ENCODE measurements around the gene SLC49A4. TPM values are rescaled to one million over a fixed set of nuclear protein-coding genes. Genes with fewer than 3 reads are reported as not detected.

Gene SLC49A4
- total RNA-seq, 1 experiment from 2014 or later: 10.2 TPM

GRCh38 chr3:122824465-122825381 is 29.9 kb downstream of the SLC49A4 start (continued):
- TF ChIP-seq NR3C1 (CRISPR knock-in tag; conservative IDR thresholded peaks at IDR 0.05; ENCODE audit: low read depth) (no peak), CBFB (CRISPR knock-in tag; IDR thresholded peaks at IDR 0.05; ENCODE audit: low read depth) (no peak), USF1 (CRISPR knock-in tag; IDR thresholded peaks at IDR 0.05) (no peak), AR (CRISPR knock-in tag; IDR thresholded peaks at IDR 0.05) (no peak), ZNF423 (CRISPR knock-in tag; IDR thresholded peaks at IDR 0.05) (no peak), ATF2 (CRISPR knock-in tag; IDR thresholded peaks at IDR 0.05; ENCODE audit: borderline replicate concordance, low read depth) (no peak), SMAD4 (CRISPR knock-in tag; IDR thresholded peaks at IDR 0.05) (no peak)

GRCh38 chr3:122825460-122825859 is 30.6 kb downstream of the SLC49A4 start:
- TF ChIP-seq ETV6 (CRISPR knock-in tag; IDR thresholded peaks at IDR 0.05) (no peak), ZNF423 (CRISPR knock-in tag; IDR thresholded peaks at IDR 0.05) (no peak), ATF2 (CRISPR knock-in tag; IDR thresholded peaks at IDR 0.05; ENCODE audit: borderline replicate concordance, low read depth) (no peak), ELF4 (CRISPR knock-in tag; IDR thresholded peaks at IDR 0.05; ENCODE audit: low read depth) (no peak), FOXJ3 (CRISPR knock-in tag; IDR thresholded peaks at IDR 0.05; ENCODE audit: borderline replicate concordance) (no peak), USF2 (CRISPR knock-in tag; IDR thresholded peaks at IDR 0.05) (no peak), GRHL2 (CRISPR knock-in tag; IDR thresholded peaks at IDR 0.05; ENCODE audit: insufficient replicate concordance, severe bottlenecking) (no peak), ESRRA (CRISPR knock-in tag; IDR thresholded peaks at IDR 0.05; ENCODE audit: borderline replicate concordance) (no peak), AFF4 (CRISPR knock-in tag; IDR thresholded peaks at IDR 0.05; ENCODE audit: borderline replicate concordance) (no peak), RORB (CRISPR knock-in tag; IDR thresholded peaks at IDR 0.05) (no peak), EMX1 (CRISPR knock-in tag; IDR thresholded peaks at IDR 0.05) (no peak), TCF7 (CRISPR knock-in tag; IDR thresholded peaks at IDR 0.05; ENCODE audit: low read depth) (no peak), ZNF317 (CRISPR knock-in tag; IDR thresholded peaks at IDR 0.05; ENCODE audit: borderline replicate concordance, low read depth) (no peak), HMGXB4 (CRISPR knock-in tag; IDR thresholded peaks at IDR 0.05) (no peak)
- Mint-ChIP-seq H3K36me3 (no peaks in the 10 kb centered on the region), H3K4me1 (no peaks in the 10 kb centered on the region), H3K27ac (no peak overlapping the region), H3K27me3 (ENCODE audit: low read depth) (no peaks in the 10 kb centered on the region), H3K4me3 (no peak overlapping the region), H3K9me3 (no peaks in the 10 kb centered on the region)
- ATAC-seq: no peak
- ChIA-PET POLR2A (no interaction called here), CTCF (no interaction called here)
- DNase-seq (ENCODE audit: low spot score): no peak
